Hematopoietic multipotent progenitor cell treated with erythropoietin and hydrocortisone succinate and interleukin-3 and kit ligand, for 15 days (in vitro differentiated cells): ENCODE results near the gene CHD2.

ENCODE experiments used
- DNase-seq: peaks from one replicate; pipeline ENCODE4 v3.0.0-alpha.2; 2015; ENCODE audit warnings: low spot score

CHD2 gene

DNA sequence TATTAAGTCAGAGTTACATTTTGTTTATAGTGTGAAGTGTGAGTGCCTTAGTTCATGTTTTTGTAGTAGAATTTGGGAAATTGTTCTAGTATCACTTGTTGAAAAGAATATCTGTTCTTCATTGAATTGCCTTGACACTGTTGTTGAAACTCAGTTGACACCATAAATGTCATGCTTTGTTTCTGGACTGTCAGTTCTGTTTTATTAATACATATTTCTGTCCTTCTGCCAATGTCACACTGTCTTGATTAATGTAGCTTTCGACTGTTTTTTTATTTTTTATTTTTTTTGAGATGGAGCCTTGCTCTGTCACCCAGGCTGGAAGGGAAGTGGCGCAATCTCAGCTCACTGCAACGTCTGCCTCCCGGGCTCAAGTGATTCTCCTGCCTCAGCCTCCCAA, 59.1 kb downstream of the CHD2 start:
- DNase-seq = no peak

GRCh38 chr15:92960996-92961681, 61.0 kb downstream of the CHD2 start:
- DNase-seq = no peak

DNA sequence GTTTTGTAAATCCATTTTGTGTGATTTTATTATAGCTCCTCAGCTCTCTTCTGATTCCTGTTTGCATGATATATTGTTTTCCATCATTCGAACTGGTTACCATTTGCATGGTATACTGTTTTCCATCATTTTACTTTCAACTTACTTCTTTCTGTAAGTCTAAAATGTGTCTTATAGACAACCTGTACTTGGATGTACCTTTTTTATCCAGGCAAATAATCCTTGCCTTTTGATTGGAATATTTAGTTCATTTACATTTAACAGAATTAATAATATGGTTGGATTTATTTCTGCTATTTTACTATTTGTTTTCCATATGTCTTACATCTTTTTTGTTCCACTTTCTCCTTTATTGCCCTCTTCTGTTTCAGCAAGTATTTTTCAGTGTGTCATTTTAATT, 62.8 kb downstream of the CHD2 start:
- DNase-seq = no peak

DNA sequence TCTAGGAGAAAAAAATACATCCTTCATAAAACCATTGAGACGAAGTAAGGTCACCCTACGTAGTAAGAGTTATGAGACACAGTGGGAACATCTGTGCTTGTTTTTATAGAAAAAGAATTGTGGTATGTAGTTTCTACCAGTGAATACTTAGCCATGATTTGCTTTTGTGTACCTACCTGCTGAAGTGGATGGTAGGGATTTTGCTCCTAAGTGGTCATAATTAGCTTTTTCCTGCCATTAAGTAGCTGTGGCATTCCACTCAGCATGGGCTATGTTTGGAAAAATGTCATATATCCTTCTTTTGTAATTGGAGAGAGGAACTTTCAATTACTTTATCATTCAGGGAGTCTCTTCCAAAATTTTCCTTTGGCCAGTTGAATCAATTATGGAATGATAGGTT, 63.7 kb downstream of the CHD2 start:
- DNase-seq = no peak

GRCh38 chr15:92968926-92969651, 69.0 kb downstream of the CHD2 start:
- DNase-seq = no peak

DNA sequence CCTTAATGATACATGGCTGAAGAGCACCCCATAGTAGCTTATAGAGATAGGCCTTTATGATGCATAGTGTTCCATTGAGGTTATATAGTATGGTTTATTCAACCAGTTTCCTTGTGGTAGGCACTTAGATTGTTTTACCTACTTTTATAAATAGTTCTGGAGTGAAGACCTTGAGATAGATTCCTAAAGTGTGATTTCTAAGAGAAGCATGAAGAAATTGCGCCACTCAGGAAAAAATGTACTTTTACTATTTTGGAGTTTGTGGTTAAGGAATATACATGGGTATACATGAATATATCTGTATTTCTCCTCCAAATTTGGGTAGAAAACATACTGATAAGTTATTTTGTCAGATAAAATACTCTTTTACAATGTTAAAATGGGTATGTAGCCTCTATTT, 70.5 kb downstream of the CHD2 start:
- DNase-seq = no peak

- no peak for DNase-seq
Measured at GRCh38 chr15:92971081-92971480, 71.0 kb downstream of the CHD2 start.

DNA sequence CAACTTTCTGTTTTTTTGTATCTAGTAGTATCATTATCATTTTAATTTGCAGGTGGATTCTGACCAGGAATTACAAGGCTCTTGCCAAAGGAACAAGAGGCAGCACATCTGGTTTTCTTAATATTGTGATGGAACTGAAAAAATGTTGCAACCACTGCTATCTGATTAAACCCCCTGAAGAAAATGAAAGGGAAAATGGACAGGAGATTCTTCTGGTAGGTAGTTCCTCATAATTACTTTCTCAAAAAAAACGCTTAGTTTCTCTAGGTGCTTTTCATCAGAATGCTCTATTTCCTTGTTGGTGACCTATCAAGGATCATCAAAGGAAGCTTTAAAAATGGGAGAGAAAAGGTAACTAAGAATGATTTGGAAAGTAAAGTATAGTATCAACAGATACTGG, 71.6 kb downstream of the CHD2 start:
- DNase-seq = no peak

DNA sequence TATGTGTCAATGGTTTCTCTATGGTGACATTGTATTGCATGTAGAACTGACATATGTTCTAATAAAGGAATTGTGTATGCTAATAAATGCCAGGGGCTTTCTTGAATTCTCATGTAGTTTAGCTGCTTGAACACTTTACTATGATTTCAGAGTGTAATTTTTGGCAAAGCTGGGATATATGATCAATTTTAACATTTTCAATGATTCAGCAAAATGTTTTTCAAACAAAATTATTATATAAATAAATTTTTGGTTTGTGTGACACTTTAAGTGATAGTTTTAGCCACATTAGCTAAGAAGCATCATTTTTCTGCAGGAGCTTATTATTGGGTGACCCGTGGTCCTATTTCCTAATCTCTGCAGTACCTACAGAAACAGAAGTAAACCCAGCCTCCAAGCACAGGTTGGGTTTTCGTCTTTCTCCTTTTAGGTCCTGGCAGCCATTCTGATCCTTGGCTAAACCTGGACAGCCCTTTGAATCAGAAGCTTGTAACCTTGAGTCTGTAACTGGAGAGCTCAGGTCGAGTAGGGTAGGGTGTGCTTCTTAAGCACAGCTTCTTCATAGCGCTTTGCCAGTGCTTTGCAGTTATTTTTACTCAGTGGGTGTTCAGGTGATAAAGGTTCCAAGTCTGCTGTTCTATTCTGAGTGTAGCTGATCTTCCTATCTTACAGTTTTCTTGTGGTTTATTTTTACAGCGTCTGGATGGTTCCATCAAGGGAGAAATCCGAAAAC, 74.2 kb downstream of the CHD2 start:
- DNase-seq = no peak

DNA sequence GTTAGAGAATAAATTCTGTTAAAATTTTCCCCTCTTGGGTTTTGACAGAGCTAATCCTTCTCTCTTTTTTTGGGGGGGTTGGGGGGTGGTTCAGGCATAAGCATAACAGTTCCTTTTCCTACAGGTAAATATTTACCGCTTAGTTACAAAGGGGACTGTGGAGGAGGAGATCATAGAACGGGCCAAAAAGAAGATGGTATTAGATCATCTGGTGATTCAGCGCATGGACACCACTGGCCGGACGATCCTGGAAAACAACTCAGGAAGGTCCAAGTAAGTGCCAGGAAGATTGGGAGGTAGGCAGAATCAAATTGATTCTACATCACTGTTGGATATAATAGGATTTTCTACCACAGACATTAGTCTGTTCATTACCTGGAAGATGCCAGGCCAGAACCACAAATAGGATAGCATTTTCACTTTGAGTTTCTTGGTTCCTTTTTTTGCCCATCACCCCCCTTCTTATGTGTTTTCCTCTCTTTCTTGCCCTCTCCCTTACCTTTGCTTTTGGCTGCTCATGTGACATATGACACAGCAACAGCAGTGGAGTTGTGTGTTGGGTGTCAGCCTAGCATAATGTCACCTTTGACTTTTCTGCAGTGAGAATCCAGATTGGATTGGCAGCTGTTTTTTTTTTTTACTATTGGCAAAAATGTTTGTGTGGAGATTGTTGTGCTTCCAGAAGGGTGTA, 79.0 kb downstream of the CHD2 start:
- DNase-seq = no peak

DNA sequence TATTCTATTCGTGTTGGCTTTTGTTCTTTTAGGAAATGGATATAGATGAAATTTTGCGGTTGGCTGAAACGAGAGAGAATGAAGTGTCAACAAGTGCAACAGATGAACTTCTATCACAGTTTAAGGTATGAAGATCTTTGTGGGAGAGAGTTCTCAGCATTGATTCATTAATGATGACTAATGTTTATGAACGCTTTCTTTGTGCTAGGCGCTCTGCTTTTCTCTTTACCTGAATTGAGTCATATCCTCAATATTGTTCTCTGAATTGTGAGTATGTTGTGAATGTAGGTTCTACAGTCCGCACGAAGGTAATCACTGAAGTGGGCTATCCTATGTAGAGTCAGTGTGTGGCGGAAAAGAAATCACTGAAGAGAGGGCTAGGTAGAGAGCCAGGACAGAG, 81.2 kb downstream of the CHD2 start:
- DNase-seq = no peak

DNA sequence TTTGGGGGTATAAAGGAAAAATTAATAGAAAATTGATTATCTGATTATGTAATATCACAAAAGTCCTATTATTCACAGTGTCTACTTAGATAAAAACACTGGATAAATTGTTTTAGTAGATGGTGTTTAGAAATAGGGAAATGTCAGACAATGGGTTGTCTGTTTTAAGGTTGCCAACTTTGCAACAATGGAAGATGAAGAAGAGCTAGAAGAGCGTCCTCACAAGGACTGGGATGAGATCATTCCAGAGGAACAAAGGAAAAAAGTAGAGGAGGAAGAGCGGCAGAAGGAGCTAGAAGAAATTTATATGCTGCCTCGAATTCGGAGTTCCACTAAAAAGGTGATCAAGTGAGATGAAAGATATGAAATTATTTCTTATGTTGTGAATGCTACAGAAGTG, 84.0 kb downstream of the CHD2 start:
- no peak for DNase-seq

DNA sequence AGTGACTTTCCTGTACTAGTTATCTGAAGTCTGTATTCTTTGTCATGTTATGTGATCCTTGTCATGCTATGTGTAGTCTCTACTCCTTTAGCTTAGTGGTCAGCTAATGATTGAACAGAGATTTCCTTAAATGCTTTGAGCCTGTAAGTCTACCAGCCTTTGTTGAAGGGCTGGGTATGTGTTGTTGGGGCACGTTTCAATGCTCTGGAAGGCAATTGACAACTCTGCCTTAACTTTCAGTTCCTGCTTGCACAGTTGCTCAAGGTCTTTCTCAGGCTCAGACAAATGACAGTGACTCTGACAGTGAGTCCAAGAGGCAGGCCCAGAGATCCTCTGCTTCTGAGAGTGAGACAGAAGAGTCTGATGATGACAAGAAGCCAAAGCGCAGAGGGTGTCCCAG, 89.3 kb downstream of the CHD2 start:
- no peak for DNase-seq

GRCh38 chr15:92990031-92990430, 89.9 kb downstream of the CHD2 start:
- no peak for DNase-seq

DNA sequence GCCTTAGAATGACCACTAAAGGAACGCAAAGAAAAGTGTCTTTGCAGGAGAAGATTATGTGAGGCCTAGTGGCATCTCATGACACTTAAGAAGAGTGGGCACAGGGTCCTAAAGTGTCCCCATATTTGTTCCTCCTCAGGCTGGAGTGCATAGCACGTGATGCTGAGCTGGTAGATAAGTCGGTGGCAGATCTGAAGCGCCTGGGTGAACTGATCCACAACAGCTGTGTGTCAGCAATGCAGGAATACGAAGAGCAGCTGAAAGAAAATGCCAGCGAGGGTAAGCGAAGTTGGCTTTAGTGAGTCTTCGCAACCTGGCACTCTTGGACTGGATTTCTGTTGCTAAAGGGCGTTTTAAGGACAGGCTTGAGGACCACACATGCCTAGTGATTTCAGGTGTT, 92.6 kb downstream of the CHD2 start:
- no peak for DNase-seq

GRCh38 chr15:92997821-92998220, 97.7 kb downstream of the CHD2 start:
- DNase-seq = no peak

- DNase-seq = no peak
Measured at GRCh38 chr15:93001156-93001555, 101.0 kb downstream of the CHD2 start.

DNA sequence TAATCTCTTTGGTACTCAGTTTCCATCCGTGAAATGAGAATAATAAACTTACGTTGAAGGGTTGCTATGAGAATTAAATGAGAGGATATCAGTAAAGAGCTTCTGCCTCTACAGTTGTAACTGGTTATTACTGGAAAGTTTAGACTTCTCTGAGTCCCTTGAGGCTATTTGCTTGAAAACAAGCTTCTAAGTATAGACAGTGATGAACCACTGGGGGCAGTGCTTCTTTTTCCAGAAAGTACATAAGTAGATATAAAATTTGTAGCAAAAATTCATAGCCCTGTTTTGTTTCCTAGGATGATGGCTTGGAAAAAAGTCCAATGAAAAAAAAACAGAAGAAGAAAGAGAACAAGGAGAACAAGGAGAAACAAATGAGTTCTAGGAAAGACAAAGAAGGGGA, 101.8 kb downstream of the CHD2 start:
- no peak for DNase-seq

- no peak for DNase-seq
Measured at GRCh38 chr15:93005133-93005532, 105.0 kb downstream of the CHD2 start.

GRCh38 chr15:93007994-93008393, 107.9 kb downstream of the CHD2 start:
- no peak for DNase-seq

DNA sequence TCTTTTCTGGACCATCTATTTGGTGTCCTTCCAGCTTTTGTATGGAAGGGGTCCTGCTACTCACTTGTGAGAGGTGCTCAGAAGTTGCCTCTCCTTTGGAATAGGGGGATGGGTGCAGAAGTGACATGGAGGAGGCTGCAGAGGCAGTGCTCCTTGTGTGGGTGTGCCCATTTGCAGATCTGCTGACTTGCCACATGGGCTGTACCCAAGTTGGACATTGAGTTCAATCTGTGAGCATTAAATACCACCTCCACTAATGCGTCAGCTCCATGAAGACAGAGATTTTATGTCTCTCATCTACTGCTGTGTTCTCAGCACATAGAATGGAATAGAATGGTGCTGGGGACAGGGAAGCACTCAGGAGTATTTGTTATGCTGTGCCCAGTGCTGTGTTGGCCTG, 112.7 kb downstream of the CHD2 start:
- no peak for DNase-seq

DNA sequence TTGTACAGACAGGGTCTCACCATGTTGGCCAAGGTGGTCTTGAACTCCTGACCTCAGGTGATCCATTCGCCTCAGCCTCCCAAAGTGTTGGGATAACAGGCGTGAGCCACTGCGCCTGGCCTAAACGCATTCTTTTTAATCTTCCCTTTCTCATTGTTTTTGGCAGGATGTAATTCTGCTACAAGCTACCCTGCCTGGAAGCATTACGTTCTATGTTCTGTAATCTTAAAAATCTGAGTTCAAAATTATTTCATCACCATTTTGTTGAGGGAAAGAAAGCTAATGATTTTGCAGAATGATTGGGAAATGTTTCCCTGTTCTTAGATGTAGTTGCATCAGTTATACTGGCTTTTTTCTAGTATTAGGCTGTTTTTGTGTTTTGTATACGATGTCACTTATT, 117.4 kb downstream of the CHD2 start:
- no peak for DNase-seq

DNA sequence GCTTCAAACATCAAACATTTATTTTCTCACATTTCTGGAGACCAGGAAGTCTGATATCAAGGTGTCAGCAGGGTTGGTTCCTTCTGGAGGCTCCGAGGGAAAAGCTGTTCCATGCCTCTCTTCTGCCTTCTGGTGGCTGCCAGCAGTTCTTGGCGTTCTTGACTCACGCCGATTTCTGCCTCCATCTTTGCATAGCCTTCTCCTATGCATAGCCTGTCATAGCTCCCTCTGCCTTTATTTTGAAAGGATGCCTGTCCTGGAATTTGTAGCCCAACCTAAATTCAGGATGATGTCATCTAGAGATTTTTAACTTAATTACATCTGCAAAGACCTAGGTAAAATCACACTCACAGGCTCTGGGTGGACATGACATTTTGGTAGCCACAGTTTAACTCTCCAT, 118.5 kb downstream of the CHD2 start:
- no peak for DNase-seq
